HEK293 (cell line): ENCODE measurements around the gene RNF2.

Source experiments
- CTCF ChIA-PET: fragments of 350-600 bp; formaldehyde crosslinking; extraction: SDS; loops from one replicate; lab custom pipeline; 2021; ENCODE audit warnings: antibody characterized with exemption; lab: Yijun Ruan, JAX
- POLR2A ChIA-PET: fragments of 300-600 bp; formaldehyde crosslinking; extraction: SDS; loops from one replicate; lab custom pipeline; 2020; ENCODE audit warnings: antibody characterized with exemption, inconsistent platforms; lab: Yijun Ruan, JAX
- H3K27ac ChIP-seq: fragments of 200-500 bp; sonication (Bioruptor generic); 2 replicates; pipeline ENCODE4 v1.5.1; 2014; ENCODE audit warnings: low read depth, low read length, control low read depth, inconsistent platforms; ENCODE audit errors: extremely low read depth
- H3K36me3 ChIP-seq, 2 experiments: fragments of 200-500 bp in 1 of 2; sonication (Bioruptor generic) in 1 of 2; 1 replicate in 1 of 2; 2 replicates in 1 of 2; pipeline ENCODE4 v1.5.1; 2014 to 2017; ENCODE audit warnings: inconsistent platforms in 2 of 2, low read length in 2 of 2; ENCODE audit not compliant: control insufficient read depth in 2 of 2, insufficient read depth in 1 of 2
- H3K4me1 ChIP-seq: fragments of 200-500 bp; sonication (Bioruptor generic); 2 replicates; pipeline ENCODE4 v1.5.1; 2014; ENCODE audit warnings: mild to moderate bottlenecking, low read length, inconsistent platforms; ENCODE audit not compliant: control insufficient read depth, insufficient read depth
- H3K4me3 ChIP-seq: 2 replicates; pipeline ENCODE4 v1.5.1; 2011; ENCODE audit warnings: low read depth, mild to moderate bottlenecking, control low read depth, low read length, moderate library complexity
- H3K9me3 ChIP-seq: fragments of 200-500 bp; sonication (Bioruptor generic); 2 replicates; pipeline ENCODE4 v1.5.1; 2014; ENCODE audit warnings: low read depth, low read length, inconsistent platforms; ENCODE audit not compliant: control insufficient read depth, insufficient read depth
- EGR2 ChIP-seq: fragments of 450-650 bp; formaldehyde crosslinking; IDR thresholded peaks from 2 replicates; pipeline ENCODE4 v1.5.1; 2016; ENCODE audit warnings: low read depth, missing biosample characterization, missing genetic modification characterization
- FEZF1 ChIP-seq: fragments of 450-650 bp; formaldehyde crosslinking; IDR thresholded peaks from 2 replicates; pipeline ENCODE4 v1.5.1; 2016; ENCODE audit warnings: missing biosample characterization, missing genetic modification characterization
- KLF7 ChIP-seq: fragments of 450-650 bp; formaldehyde crosslinking; IDR thresholded peaks from 2 replicates; pipeline ENCODE4 v1.5.1; 2016; ENCODE audit warnings: missing biosample characterization, missing genetic modification characterization, borderline replicate concordance
- ZNF174 ChIP-seq: fragments of 450-650 bp; formaldehyde crosslinking; IDR thresholded peaks from 2 replicates; pipeline ENCODE4 v1.5.0; 2017; ENCODE audit warnings: missing biosample characterization, mild to moderate bottlenecking, missing genetic modification characterization
- ZNF2 ChIP-seq: fragments of 450-650 bp; formaldehyde crosslinking; IDR thresholded peaks from 2 replicates; pipeline ENCODE4 v1.5.1; 2016; ENCODE audit warnings: missing biosample characterization, missing genetic modification characterization
- ZNF404 ChIP-seq: fragments of 450-650 bp; formaldehyde crosslinking; IDR thresholded peaks from 2 replicates; pipeline ENCODE4 v1.5.1; 2017; ENCODE audit warnings: missing biosample characterization, missing genetic modification characterization
- ZNF600 ChIP-seq: fragments of 450-650 bp; formaldehyde crosslinking; IDR thresholded peaks from 2 replicates; pipeline ENCODE4 v1.5.1; 2016; ENCODE audit warnings: missing biosample characterization, missing genetic modification characterization
- ZNF792 ChIP-seq: fragments of 450-650 bp; formaldehyde crosslinking; IDR thresholded peaks from 2 replicates; pipeline ENCODE4 v1.5.1; 2016; ENCODE audit warnings: missing biosample characterization, missing genetic modification characterization
- ZNF843 ChIP-seq: fragments of 450-650 bp; formaldehyde crosslinking; IDR thresholded peaks from 2 replicates; pipeline ENCODE4 v1.5.1; 2016; ENCODE audit warnings: missing biosample characterization, missing genetic modification characterization
- ZXDB ChIP-seq: fragments of 450-650 bp; formaldehyde crosslinking; IDR thresholded peaks from 2 replicates; pipeline ENCODE4 v1.5.1; 2016; ENCODE audit warnings: missing biosample characterization, missing genetic modification characterization
- TF ChIP-seq, protein P1 (sequence below): fragments of 450-650 bp; formaldehyde crosslinking; conservative IDR thresholded peaks from 2 replicates; pipeline ENCODE4 v1.5.1; 2016; ENCODE audit warnings: low read depth, missing biosample characterization, missing genetic modification characterization
- TF ChIP-seq, protein P2 (sequence below): fragments of 450-650 bp; formaldehyde crosslinking; IDR thresholded peaks from 2 replicates; pipeline ENCODE4 v1.5.1; 2017; ENCODE audit warnings: missing biosample characterization, mild to moderate bottlenecking, missing genetic modification characterization, moderate library complexity
- TF ChIP-seq, protein P3 (sequence below): fragments of 450-650 bp; formaldehyde crosslinking; IDR thresholded peaks from 2 replicates; pipeline ENCODE4 v1.5.0; 2017; ENCODE audit warnings: missing biosample characterization, missing genetic modification characterization, borderline replicate concordance
- TF ChIP-seq, protein P4 (sequence below): sonication (generic); formaldehyde crosslinking; IDR thresholded peaks from 2 replicates; pipeline ENCODE4 v1.8.1; 2022; ENCODE audit warnings: mild to moderate bottlenecking, moderate library complexity, missing genetic modification reagents
- TF ChIP-seq, protein P5 (sequence below): fragments of 450-650 bp; formaldehyde crosslinking; IDR thresholded peaks from 2 replicates; pipeline ENCODE4 v1.5.1; 2016; ENCODE audit warnings: missing biosample characterization, missing genetic modification characterization
- TF ChIP-seq, protein P6 (sequence below): fragments of 450-650 bp; formaldehyde crosslinking; conservative IDR thresholded peaks from 2 replicates; pipeline ENCODE4 v1.5.1; 2016; ENCODE audit warnings: low read depth, missing biosample characterization, missing genetic modification characterization

RNF2 gene

DNA sequence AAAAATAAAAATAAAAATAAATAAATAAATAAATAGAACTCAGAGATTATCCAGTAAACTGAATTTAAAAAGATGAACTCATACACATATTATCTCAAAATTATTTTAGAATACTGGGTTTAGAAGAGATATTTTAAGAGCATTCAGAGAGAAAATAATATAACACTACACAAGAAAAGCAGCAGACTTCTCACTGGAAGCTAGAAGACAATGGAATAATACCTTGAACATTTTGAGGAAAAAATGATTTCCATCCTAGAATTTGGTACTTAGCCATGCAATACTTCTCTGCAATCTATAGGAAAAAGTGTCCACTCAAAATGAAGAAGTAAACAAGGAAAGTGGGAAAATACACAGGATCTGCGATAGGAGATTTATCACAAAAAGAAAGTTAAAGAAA is 87.2 kb downstream of the RNF2 start (continued):
- TF ChIP-seq, protein P1, sequence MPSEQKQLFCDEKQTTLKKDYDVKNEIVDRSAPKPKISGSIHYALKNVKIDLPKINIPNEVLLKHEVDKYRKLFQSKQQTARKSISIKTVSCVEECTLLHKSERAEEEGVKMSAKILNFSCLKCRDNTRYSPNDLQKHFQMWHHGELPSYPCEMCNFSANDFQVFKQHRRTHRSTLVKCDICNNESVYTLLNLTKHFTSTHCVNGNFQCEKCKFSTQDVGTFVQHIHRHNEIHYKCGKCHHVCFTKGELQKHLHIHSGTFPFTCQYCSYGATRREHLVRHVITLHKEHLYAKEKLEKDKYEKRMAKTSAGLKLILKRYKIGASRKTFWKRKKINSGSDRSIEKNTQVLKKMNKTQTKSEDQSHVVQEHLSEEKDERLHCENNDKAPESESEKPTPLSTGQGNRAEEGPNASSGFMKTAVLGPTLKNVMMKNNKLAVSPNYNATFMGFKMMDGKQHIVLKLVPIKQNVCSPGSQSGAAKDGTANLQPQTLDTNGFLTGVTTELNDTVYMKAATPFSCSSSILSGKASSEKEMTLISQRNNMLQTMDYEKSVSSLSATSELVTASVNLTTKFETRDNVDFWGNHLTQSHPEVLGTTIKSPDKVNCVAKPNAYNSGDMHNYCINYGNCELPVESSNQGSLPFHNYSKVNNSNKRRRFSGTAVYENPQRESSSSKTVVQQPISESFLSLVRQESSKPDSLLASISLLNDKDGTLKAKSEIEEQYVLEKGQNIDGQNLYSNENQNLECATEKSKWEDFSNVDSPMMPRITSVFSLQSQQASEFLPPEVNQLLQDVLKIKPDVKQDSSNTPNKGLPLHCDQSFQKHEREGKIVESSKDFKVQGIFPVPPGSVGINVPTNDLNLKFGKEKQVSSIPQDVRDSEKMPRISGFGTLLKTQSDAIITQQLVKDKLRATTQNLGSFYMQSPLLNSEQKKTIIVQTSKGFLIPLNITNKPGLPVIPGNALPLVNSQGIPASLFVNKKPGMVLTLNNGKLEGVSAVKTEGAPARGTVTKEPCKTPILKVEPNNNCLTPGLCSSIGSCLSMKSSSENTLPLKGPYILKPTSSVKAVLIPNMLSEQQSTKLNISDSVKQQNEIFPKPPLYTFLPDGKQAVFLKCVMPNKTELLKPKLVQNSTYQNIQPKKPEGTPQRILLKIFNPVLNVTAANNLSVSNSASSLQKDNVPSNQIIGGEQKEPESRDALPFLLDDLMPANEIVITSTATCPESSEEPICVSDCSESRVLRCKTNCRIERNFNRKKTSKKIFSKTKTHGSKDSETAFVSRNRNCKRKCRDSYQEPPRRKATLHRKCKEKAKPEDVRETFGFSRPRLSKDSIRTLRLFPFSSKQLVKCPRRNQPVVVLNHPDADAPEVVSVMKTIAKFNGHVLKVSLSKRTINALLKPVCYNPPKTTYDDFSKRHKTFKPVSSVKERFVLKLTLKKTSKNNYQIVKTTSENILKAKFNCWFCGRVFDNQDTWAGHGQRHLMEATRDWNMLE (tag by site-specific recombination): no peak
- TF ChIP-seq, protein P2, sequence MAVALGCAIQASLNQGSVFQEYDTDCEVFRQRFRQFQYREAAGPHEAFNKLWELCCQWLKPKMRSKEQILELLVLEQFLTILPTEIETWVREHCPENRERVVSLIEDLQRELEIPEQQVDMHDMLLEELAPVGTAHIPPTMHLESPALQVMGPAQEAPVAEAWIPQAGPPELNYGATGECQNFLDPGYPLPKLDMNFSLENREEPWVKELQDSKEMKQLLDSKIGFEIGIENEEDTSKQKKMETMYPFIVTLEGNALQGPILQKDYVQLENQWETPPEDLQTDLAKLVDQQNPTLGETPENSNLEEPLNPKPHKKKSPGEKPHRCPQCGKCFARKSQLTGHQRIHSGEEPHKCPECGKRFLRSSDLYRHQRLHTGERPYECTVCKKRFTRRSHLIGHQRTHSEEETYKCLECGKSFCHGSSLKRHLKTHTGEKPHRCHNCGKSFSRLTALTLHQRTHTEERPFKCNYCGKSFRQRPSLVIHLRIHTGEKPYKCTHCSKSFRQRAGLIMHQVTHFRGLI (tag by site-specific recombination): no peak
- TF ChIP-seq ZNF2 (tag by site-specific recombination) (no peak), KLF7 (tag by site-specific recombination) (no peak), EGR2 (tag by site-specific recombination) (no peak), FEZF1 (tag by site-specific recombination) (no peak)
- TF ChIP-seq, protein P3, sequence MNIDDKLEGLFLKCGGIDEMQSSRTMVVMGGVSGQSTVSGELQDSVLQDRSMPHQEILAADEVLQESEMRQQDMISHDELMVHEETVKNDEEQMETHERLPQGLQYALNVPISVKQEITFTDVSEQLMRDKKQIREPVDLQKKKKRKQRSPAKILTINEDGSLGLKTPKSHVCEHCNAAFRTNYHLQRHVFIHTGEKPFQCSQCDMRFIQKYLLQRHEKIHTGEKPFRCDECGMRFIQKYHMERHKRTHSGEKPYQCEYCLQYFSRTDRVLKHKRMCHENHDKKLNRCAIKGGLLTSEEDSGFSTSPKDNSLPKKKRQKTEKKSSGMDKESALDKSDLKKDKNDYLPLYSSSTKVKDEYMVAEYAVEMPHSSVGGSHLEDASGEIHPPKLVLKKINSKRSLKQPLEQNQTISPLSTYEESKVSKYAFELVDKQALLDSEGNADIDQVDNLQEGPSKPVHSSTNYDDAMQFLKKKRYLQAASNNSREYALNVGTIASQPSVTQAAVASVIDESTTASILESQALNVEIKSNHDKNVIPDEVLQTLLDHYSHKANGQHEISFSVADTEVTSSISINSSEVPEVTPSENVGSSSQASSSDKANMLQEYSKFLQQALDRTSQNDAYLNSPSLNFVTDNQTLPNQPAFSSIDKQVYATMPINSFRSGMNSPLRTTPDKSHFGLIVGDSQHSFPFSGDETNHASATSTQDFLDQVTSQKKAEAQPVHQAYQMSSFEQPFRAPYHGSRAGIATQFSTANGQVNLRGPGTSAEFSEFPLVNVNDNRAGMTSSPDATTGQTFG (tag by site-specific recombination): no peak
- TF ChIP-seq, protein P4, sequence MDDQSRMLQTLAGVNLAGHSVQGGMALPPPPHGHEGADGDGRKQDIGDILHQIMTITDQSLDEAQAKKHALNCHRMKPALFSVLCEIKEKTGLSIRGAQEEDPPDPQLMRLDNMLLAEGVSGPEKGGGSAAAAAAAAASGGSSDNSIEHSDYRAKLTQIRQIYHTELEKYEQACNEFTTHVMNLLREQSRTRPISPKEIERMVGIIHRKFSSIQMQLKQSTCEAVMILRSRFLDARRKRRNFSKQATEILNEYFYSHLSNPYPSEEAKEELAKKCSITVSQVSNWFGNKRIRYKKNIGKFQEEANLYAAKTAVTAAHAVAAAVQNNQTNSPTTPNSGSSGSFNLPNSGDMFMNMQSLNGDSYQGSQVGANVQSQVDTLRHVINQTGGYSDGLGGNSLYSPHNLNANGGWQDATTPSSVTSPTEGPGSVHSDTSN (CRISPR knock-in tag): no peak
- TF ChIP-seq, all 188 proteins: peak for 0

DNA sequence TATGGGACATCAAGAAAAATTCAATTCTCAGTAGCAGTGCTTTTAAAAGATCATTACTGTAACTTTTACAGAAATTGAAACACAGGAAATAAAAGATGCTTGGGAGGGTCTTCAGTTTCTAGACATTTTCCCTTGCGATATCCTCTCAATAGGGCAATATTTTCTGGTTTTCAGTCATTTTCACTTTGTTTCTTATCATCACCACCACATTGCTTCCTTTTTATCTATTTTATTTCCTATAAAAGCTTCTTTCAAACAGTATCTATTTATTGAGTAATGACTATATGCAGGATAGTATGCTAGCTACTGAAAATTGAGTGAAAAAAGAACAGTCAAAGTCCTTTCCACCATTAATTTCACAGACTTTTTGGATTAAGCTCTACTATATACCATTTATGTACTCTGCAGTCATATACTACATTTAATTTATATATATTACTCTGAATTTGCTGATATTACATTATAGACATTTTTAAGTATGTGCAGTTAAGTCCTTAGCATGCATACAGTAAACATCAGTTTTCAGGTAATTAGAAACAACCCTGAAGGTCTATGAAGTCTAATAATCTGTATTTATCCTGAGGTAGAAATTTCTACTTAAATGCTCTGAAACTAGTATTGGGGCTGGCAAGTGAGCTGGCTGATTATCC is 92.7 kb downstream of the RNF2 start:
- no peak overlapping the region for H3K4me3 ChIP-seq
- TF ChIP-seq ZNF600 (tag by site-specific recombination) (no peak), ZNF404 (no peak), ZXDB (tag by site-specific recombination) (no peak), ZNF792 (tag by site-specific recombination) (no peak), ZNF843 (tag by site-specific recombination) (no peak), ZNF174 (tag by site-specific recombination) (no peak)
- TF ChIP-seq, protein P5, sequence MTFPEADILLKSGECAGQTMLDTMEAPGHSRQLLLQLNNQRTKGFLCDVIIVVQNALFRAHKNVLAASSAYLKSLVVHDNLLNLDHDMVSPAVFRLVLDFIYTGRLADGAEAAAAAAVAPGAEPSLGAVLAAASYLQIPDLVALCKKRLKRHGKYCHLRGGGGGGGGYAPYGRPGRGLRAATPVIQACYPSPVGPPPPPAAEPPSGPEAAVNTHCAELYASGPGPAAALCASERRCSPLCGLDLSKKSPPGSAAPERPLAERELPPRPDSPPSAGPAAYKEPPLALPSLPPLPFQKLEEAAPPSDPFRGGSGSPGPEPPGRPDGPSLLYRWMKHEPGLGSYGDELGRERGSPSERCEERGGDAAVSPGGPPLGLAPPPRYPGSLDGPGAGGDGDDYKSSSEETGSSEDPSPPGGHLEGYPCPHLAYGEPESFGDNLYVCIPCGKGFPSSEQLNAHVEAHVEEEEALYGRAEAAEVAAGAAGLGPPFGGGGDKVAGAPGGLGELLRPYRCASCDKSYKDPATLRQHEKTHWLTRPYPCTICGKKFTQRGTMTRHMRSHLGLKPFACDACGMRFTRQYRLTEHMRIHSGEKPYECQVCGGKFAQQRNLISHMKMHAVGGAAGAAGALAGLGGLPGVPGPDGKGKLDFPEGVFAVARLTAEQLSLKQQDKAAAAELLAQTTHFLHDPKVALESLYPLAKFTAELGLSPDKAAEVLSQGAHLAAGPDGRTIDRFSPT (tag by site-specific recombination): no peak
- TF ChIP-seq, protein P6, sequence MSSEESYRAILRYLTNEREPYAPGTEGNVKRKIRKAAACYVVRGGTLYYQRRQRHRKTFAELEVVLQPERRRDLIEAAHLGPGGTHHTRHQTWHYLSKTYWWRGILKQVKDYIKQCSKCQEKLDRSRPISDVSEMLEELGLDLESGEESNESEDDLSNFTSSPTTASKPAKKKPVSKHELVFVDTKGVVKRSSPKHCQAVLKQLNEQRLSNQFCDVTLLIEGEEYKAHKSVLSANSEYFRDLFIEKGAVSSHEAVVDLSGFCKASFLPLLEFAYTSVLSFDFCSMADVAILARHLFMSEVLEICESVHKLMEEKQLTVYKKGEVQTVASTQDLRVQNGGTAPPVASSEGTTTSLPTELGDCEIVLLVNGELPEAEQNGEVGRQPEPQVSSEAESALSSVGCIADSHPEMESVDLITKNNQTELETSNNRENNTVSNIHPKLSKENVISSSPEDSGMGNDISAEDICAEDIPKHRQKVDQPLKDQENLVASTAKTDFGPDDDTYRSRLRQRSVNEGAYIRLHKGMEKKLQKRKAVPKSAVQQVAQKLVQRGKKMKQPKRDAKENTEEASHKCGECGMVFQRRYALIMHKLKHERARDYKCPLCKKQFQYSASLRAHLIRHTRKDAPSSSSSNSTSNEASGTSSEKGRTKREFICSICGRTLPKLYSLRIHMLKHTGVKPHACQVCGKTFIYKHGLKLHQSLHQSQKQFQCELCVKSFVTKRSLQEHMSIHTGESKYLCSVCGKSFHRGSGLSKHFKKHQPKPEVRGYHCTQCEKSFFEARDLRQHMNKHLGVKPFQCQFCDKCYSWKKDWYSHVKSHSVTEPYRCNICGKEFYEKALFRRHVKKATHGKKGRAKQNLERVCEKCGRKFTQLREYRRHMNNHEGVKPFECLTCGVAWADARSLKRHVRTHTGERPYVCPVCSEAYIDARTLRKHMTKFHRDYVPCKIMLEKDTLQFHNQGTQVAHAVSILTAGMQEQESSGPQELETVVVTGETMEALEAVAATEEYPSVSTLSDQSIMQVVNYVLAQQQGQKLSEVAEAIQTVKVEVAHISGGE (tag by site-specific recombination): no peak
- no peaks in the 10 kb centered on the region for H3K9me3 ChIP-seq
- no peak overlapping the region for H3K27ac ChIP-seq
- ChIA-PET POLR2A (no interaction called here), CTCF (no interaction called here)
- H3K36me3 ChIP-seq: peaks cover 25 to 69% of the 10 kb centered on the region in 2 experiments; a peak in 2 of 3 replicates
- no peaks in the 10 kb centered on the region for H3K4me1 ChIP-seq
